Panc1 (cell line): ENCODE measurements around the gene SDK1.

Experiments
- POLR2AphosphoS5 ChIP-seq: IDR thresholded peaks from 2 replicates; pipeline ENCODE4 v1.6.1; 2012; ENCODE audit warnings: mild to moderate bottlenecking, low read depth, low read length, moderate library complexity
- TF ChIP-seq, protein P1 (sequence below): fragments of 450-650 bp; IDR thresholded peaks from 2 replicates; pipeline ENCODE4 v1.5.1; 2017; ENCODE audit warnings: mild to moderate bottlenecking

- TF ChIP-seq POLR2AphosphoS5: no peak
- TF ChIP-seq, protein P1, sequence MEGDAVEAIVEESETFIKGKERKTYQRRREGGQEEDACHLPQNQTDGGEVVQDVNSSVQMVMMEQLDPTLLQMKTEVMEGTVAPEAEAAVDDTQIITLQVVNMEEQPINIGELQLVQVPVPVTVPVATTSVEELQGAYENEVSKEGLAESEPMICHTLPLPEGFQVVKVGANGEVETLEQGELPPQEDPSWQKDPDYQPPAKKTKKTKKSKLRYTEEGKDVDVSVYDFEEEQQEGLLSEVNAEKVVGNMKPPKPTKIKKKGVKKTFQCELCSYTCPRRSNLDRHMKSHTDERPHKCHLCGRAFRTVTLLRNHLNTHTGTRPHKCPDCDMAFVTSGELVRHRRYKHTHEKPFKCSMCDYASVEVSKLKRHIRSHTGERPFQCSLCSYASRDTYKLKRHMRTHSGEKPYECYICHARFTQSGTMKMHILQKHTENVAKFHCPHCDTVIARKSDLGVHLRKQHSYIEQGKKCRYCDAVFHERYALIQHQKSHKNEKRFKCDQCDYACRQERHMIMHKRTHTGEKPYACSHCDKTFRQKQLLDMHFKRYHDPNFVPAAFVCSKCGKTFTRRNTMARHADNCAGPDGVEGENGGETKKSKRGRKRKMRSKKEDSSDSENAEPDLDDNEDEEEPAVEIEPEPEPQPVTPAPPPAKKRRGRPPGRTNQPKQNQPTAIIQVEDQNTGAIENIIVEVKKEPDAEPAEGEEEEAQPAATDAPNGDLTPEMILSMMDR: no peak
Measured at GRCh38 chr7:4198301-4198700, 897.2 kb downstream of the SDK1 start.
